Astrocyte of the cerebellum (primary cell): ENCODE results near the gene DBI.
"Not testable (repeated sequence)": the region's sequence is repeated elsewhere in the genome, so short reads cannot be mapped to it uniquely, and the experiment has no call there.

Source experiments
- DNase-seq: peaks from one replicate; pipeline ENCODE4 v3.0.0-alpha.2; 2011; ENCODE audit warnings: low read depth
- H3K4me3 ChIP-seq: 2 replicates; pipeline ENCODE4 v1.5.1; 2011; ENCODE audit warnings: mild to moderate bottlenecking, low read depth, low read length, moderate library complexity
- CTCF ChIP-seq: IDR thresholded peaks from 2 replicates; pipeline ENCODE4 v1.5.1; 2012; ENCODE audit warnings: low read length, low read depth, moderate library complexity, mild to moderate bottlenecking; ENCODE audit errors: missing control alignments
- in situ Hi-C: cut with HindIII; loops from 2 replicates; pipeline ENCODE4 v1.10.0; 2017; ENCODE audit warnings: low sequenced_read_pairs

DBI gene

GRCh38 chr2:119367472-119368099 is 809 bp downstream of the DBI start:
- DNase-seq = no peak
- no peak for TF ChIP-seq CTCF
- in situ Hi-C loops = no loop called here
- H3K4me3 ChIP-seq = peak overlapping the region; percentile 62

- no peak overlapping the region for H3K4me3 ChIP-seq
- no peak for TF ChIP-seq CTCF
- no peak for DNase-seq
- in situ Hi-C loops = no loop called here
Observed at GRCh38 chr2:119369845-119370244, 3.1 kb downstream of the DBI start.

- no peak overlapping the region for H3K4me3 ChIP-seq
- TF ChIP-seq CTCF = no peak
- DNase-seq = no peak
- in situ Hi-C loops = no loop called here
Observed at GRCh38 chr2:119371111-119371510, 4.3 kb downstream of the DBI start.

GRCh38 chr2:119372778-119373568 is 6.2 kb downstream of the DBI start:
- no peak overlapping the region for H3K4me3 ChIP-seq
- in situ Hi-C loops = no loop called here
- DNase-seq = no peak
- TF ChIP-seq CTCF = no peak

GRCh38 chr2:119373907-119374745 is 7.3 kb downstream of the DBI start:
- in situ Hi-C loops, H3K4me3 ChIP-seq, DNase-seq: not testable (repeated sequence)

GRCh38 chr2:119376406-119376805 is 9.6 kb downstream of the DBI start:
- H3K4me3 ChIP-seq, in situ Hi-C loops, DNase-seq: not testable (repeated sequence)

GRCh38 chr2:119376810-119377209 is 10.0 kb downstream of the DBI start:
- DNase-seq = no peak
- in situ Hi-C loops = no loop called here

More at GRCh38 chr2:119376810-119377209, 10.0 kb downstream of the DBI start:
- H3K4me3 ChIP-seq = no peak overlapping the region
- no peak for TF ChIP-seq CTCF
